Uterus (tissue), 4 donors: ENCODE results near the gene GDE1. TPM values are rescaled to one million over a fixed set of nuclear protein-coding genes. Genes with fewer than 3 reads are reported as not detected.
"Not testable (repeated sequence)": the region's sequence is repeated elsewhere in the genome, so short reads cannot be mapped to it uniquely, and the experiment has no call there.

Source experiments
- DNase-seq, 2 donors: peaks; one replicate each; pipeline ENCODE4 v3.0.0-alpha.2; 2019 to 2020
- H3K27ac ChIP-seq, 2 donors: fragments of 200-600 bp; sonication (generic); 1 replicate in 1 of 2; 2 replicates in 1 of 2; pipeline ENCODE4 v1.5.1; 2016 to 2018
- H3K27me3 ChIP-seq, 2 donors: fragments of 200-600 bp; sonication (generic); one replicate each; pipeline ENCODE4 v1.5.1; 2018 to 2019; ENCODE audit warnings: control low read depth in 1 of 2
- H3K36me3 ChIP-seq, 2 donors: fragments of 200-600 bp; sonication (generic); one replicate each; pipeline ENCODE4 v1.5.1; 2019; ENCODE audit warnings: control low read depth in 1 of 2
- H3K4me1 ChIP-seq, 2 donors: fragments of 200-600 bp; sonication (generic); one replicate each; pipeline ENCODE4 v1.5.1; 2018 to 2019; ENCODE audit warnings: control low read depth in 1 of 2
- H3K4me3 ChIP-seq, 2 donors: fragments of 200-600 bp; sonication (generic); 1 replicate in 1 of 2; 2 replicates in 1 of 2; pipeline ENCODE4 v1.5.1; 2018 to 2019; ENCODE audit warnings: mild to moderate bottlenecking in 1 of 2
- H3K9me3 ChIP-seq, 2 donors: fragments of 200-600 bp; sonication (generic); one replicate each; pipeline ENCODE4 v1.5.1; 2019; ENCODE audit warnings: control low read depth in 1 of 2
- CTCF ChIP-seq, 4 experiments: fragments of 200-600 bp in 2 of 4; fragments of 450-650 bp in 2 of 4; sonication (generic) in 2 of 4; IDR thresholded peaks; one replicate each; pipeline ENCODE4 v1.5.1; 2016 to 2019; ENCODE audit warnings: antibody characterized with exemption in 4 of 4, mild to moderate bottlenecking in 2 of 4, moderate library complexity in 1 of 4
- POLR2A ChIP-seq, 2 donors: fragments of 450-650 bp; IDR thresholded peaks; one replicate each; pipeline ENCODE4 v1.6.1; 2016; ENCODE audit warnings: antibody characterized with exemption in 2 of 2, mild to moderate bottlenecking in 1 of 2, moderate library complexity in 1 of 2
- intact Hi-C: fragments of 100-400 bp; cut with DNase I; formaldehyde crosslinking; loops from one replicate; pipeline ENCODE4 v1.15.1; 2023; ENCODE audit warnings: low total_unique reads
- total RNA-seq, 4 donors: library from RNA; depleted of rRNA in 3 of 4; stranded (reverse); fragments of >200 nt in 3 of 4; gene quantifications; one replicate each; pipeline versions ENCODE4 v1.1.0 to v1.2.4, GENCODE V29; 2014 to 2023
- donor health status: DM: yes; HTN: yes; CAD: no.

GDE1 gene
- total RNA-seq, 4 donors from 2014 or later: 12.9 to 43.9 (median 35.6) TPM

- no peak for DNase-seq
- intact Hi-C loops: no loop called here
- Histone ChIP-seq H3K27ac (no peak overlapping the region), H3K4me1 (no peaks in the 10 kb centered on the region), H3K9me3 (no peaks in the 10 kb centered on the region), H3K4me3 (no peak overlapping the region), H3K36me3 (no peaks in the 10 kb centered on the region), H3K27me3 (no peaks in the 10 kb centered on the region)
- no peak for TF ChIP-seq CTCF (IDR thresholded peaks at IDR 0.05)
- TF ChIP-seq POLR2A (IDR thresholded peaks at IDR 0.05): no peak
Observed at GRCh38 chr16:19548144-19548543, 26.2 kb upstream of the GDE1 start.

GRCh38 chr16:19543278-19543996, 21.5 kb upstream of the GDE1 start:
- H3K36me3 ChIP-seq, H3K4me1 ChIP-seq, H3K27me3 ChIP-seq, H3K27ac ChIP-seq, H3K4me3 ChIP-seq, intact Hi-C loops, DNase-seq, H3K9me3 ChIP-seq: not testable (repeated sequence)

GRCh38 chr16:19542138-19542821, 20.4 kb upstream of the GDE1 start:
- Histone ChIP-seq H3K27ac (no peak overlapping the region), H3K36me3 (no peaks in the 10 kb centered on the region)

GRCh38 chr16:19540241-19540970, 18.5 kb upstream of the GDE1 start:
- TF ChIP-seq POLR2A (IDR thresholded peaks at IDR 0.05) (no peak), CTCF (IDR thresholded peaks at IDR 0.05) (no peak)
- no peak overlapping the region for H3K4me3 ChIP-seq
- intact Hi-C loops: no loop called here
- no peaks in the 10 kb centered on the region for H3K4me1 ChIP-seq
- no peaks in the 10 kb centered on the region for H3K27me3 ChIP-seq
- H3K27ac ChIP-seq: no peak overlapping the region
- DNase-seq: no peak
- H3K9me3 ChIP-seq: no peaks in the 10 kb centered on the region
- H3K36me3 ChIP-seq: no peaks in the 10 kb centered on the region

More at GRCh38 chr16:19542138-19542821, 20.4 kb upstream of the GDE1 start:
- Histone ChIP-seq H3K9me3 (no peaks in the 10 kb centered on the region), H3K4me3 (no peak overlapping the region), H3K27me3 (no peaks in the 10 kb centered on the region), H3K4me1 (no peaks in the 10 kb centered on the region)
- no peak for DNase-seq
- intact Hi-C loops: no loop called here
- TF ChIP-seq CTCF (IDR thresholded peaks at IDR 0.05) (no peak), POLR2A (IDR thresholded peaks at IDR 0.05) (no peak)

- TF ChIP-seq POLR2A (IDR thresholded peaks at IDR 0.05): no peak
- TF ChIP-seq CTCF (IDR thresholded peaks at IDR 0.05): no peak
- no peaks in the 10 kb centered on the region for H3K4me1 ChIP-seq
- H3K27ac ChIP-seq: no peak overlapping the region
- H3K36me3 ChIP-seq: no peaks in the 10 kb centered on the region
- no peaks in the 10 kb centered on the region for H3K9me3 ChIP-seq
- no peak for DNase-seq
- H3K27me3 ChIP-seq: no peaks in the 10 kb centered on the region
- H3K4me3 ChIP-seq: no peak overlapping the region
- intact Hi-C loops: no loop called here
Observed at GRCh38 chr16:19532601-19533000, 10.7 kb upstream of the GDE1 start.
